HG02571 (cell line): Measurements from ENCODE around the gene CCDC61.

ENCODE experiments used
- ATAC-seq: cut with Tn5 transposase; IDR thresholded peaks from one replicate; pipeline ENCODE4 v1.9.1; 2021; ENCODE audit warnings: mild to moderate bottlenecking, moderate library complexity; ENCODE audit not compliant: unreplicated experiment

CCDC61 gene

DNA sequence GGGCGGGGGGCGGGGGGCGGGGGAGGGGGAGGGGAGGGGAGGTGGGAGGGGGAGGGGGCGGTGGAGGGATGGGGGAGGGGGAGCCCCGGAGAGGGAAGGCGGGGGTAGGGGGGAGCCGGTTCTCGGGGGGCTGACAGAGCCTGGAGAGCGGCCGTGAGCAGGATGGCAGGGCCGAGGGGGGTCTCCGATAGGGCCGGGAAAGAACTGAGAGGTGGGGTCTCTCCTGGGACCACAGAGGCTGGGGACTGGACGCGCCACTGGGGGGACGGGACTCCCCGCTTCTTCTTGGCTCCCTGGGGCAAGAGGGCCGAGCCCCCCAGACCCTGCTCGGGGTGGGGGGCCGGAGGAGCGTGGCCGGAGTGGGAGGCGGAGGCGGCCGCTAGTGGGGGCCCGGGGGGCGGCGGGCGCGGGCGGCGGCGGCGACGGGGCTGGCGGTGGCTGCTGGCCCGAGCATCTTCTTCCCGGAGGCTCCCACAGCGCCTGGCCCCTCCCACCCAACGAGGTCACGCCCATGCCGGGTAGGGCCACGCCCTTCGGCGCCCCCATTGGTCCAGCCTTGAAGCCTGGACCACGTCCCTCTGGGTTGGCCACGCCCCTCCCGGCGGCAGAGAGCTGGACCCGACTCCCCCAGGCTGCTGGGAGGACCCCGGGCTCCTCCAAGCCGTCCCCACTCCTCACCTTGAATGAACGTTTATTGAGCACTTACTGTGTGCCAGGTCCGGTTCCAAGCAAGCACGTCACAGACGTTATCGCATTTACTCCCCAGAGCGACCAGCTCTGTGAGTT is 21.5 kb upstream of the CCDC61 start, which contains the start of gene NOVA2:
NOVA2 (minus strand) TSS at position 313 of the 786 bp plus-strand sequence. CDS start 514 bp downstream, outside the sequence.
- no peak for ATAC-seq

DNA sequence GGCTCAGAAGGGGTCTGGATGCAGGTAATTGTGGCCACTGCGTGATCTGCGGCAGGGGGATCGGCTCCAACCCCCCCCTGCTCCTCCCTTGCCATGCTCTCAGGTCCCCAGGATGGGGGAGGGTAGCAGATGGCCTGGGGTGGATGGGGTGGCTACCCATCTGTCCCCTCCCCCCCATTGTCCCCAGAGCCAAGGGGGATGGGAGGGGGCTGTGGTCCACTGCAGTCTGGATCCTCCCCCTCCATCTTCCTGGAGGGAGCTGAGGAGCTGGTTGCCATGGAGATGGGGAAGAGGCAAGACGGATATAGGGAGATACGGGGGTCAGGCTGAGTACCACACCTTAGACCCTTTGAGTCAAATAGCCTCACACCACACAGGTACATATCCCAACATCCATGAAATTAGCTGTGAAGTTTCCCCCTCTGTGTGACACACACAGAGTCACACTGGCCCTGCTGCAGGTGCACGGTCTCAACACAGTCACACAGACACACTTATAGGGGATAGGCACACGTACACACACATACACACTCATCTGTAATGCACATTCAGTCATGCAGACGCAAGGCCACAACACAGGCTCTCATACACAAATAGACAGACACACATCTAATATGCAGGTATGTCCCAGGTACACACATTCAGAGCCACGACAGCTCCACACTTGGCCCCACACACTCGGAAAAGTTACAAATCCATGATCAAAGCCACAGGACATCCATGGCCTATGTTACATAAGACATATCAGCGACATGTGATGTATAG is 19.8 kb upstream of the CCDC61 start:
- no peak for ATAC-seq

DNA sequence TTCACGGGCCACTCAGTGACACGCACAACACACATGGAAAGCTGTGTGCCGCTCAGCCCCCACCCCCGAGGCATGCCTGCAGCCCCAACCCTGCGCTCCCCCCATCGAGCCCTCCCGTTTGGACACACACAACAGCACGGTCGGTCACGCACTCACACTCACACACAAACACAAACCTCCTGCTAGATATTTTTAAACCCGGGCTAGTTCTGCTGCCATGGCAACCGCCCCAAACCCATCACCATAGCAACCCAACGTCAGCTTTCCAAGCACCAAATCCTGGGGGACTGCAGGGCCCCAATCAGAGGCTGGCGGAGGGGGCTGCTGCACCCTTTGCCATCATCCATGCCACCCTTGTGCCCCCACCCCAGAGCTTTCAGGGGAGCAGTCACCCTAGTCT is 19.1 kb upstream of the CCDC61 start:
- no peak for ATAC-seq

DNA sequence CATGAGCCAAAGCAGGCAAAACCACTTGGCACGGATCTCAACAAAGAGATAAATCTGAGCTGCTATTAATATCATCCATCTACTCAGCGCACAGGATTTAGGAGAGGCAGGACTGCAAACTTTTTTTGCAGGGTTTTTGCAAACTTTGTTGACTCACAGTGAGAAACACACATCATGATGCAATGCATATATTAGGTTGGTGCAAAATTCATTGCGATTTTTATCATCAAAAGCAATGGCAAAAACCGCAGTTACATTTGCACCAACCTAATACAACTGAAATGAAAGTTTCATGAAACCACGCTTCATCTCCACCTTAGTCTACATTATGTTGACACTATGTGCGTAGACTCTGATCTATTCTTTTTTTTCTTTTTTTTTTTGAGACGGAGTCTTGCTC is 17.1 kb upstream of the CCDC61 start:
- ATAC-seq: no peak

- ATAC-seq: no peak
These were observed 13.9 kb upstream of the CCDC61 start for GRCh38 chr19:45981350-45981749.

DNA sequence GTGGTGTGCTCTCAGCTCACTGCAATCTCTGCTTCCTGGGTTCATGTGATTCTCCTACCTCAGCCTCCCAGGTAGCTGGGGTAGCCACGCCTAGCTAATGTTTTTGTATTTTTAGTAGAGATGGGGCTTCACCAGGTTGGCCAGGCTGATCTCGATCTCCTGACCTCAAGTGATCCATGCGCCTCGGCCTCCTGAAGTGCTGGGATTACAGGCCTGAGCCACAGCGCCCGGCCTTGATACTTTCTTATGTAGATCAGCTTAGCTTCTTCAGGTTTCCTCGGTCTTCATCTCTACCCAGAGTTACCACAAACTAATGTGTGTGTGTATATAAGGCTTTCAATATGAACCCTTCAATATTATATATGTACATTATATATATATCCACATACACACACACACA is 9.9 kb upstream of the CCDC61 start:
- no peak for ATAC-seq

DNA sequence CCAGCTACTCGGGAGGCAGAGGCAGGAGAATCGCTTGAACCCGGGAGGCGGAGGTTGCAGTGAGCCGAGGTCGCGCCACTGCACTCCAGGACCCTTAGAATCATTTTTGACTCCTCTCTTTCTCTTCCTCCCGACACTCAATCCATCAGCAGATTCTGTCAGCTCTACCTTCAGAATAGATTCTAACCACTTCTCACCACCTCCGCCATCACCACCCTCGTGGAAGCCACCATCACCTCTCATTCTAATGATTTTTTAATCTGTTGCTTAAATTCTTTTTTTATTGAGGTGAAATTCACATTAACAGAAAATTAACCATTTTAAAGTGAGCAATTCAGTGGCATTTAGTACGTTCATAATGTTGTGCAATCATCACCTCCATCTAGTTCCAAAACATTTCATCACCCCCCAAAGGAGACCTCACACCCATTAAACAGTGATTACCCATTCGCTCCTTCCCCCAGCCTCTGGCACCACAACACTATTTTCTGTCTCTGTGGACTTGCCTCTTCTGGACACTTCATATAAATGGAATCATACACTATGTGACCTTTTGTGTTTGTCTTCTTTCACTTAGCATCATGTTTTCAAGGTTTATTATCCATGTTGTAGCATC is 5.0 kb upstream of the CCDC61 start:
- ATAC-seq: no peak

- peak; percentile 1 for ATAC-seq
These were observed 740 bp upstream of the CCDC61 start for GRCh38 chr19:45994456-45994997.

- ATAC-seq: no peak
These were observed 583 bp downstream of the CCDC61 start for GRCh38 chr19:45995715-45996385.

GRCh38 chr19:45996933-45997332 is 1.7 kb downstream of the CCDC61 start:
- ATAC-seq: no peak

GRCh38 chr19:45998834-45999233 is 3.6 kb downstream of the CCDC61 start:
- no peak for ATAC-seq

DNA sequence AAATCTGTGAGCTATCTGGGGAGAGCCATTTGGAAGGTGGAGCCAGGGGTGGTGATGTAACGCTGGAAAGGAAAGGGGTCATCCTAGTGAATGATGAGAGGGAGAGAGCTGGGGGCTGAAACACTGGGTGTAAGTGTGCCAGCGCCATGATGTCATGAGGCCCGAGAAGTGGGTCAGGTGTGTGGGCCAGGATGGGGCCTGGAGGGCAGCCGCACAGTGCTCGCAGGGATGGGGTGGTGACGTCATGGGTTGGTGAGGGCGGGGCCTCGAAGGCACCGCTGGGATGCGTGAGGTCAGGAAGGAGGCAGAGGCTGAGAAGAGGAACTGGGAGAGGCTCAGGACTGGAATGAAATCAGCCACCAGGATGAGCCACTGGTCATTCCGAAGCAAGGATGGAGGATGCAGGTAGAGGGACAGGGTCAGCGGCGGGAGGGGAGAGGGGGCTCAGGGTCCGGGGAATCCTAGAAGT is 4.4 kb downstream of the CCDC61 start:
- ATAC-seq: no peak

DNA sequence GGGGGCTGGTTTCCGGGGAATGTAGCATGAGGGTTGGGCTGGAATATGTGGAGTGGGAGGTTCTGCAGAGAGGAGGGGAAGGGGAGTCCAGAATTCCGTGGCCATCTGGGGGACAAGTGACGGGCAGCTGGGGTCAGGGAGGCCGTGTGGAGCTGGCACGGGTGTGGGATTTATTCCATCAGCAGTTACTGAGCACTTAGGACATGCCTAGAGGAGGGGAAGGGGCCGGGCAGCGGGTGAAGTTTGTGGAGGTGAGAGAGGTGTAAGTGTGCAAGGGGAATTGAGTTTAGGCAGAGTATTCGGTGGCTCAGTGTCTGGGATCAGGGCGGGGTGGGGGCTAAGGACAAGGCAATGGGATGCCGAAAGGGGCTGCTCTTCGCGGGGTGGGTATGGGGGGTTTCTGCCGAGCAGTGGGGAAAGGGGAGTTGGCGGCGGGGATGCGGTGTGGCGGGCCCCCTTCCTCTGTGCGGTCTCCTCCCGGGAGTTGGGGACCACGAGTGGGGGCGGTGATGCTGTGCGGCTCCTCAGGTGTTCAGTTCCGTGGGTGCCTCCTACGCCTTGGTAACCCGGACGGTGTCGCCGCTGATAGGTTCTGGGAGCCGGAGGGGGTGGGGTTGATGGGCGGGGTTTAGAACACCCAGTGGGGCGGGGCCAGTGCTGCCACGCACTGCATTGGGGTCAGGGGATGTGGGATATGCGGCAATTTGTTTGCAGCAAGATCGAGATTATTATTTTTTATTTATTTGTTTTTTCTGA is 5.4 kb downstream of the CCDC61 start:
- no peak for ATAC-seq

DNA sequence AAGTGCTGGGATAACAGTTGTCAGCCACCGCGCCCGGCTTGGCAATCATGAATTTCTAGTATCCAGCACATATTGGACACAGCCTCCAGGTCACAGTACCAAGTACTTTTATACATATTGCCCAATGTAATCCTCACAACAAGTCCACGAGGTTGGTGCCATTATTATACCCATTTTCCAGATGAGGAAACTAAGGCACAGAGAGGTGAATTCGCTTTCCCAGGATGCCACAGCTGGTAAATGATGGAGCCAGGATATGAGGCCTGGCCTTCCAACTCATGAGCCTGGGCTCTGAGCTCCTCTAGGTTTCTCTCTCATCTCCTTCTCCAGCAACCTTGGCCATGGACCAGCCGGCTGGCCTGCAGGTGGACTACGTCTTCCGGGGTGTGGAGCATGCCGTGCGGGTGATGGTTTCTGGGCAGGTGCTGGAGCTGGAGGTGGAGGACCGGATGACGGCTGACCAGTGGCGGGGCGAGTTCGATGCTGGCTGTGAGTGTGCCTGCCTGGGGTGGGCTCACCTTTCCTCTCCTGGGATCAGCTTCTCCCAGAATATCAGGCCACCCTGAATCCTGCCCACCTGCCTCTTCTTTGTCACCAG is 7.5 kb downstream of the CCDC61 start:
- no peak for ATAC-seq

- ATAC-seq: no peak
These were observed 11.1 kb downstream of the CCDC61 start for GRCh38 chr19:46006411-46006810.

- no peak for ATAC-seq
These were observed 14.6 kb downstream of the CCDC61 start for GRCh38 chr19:46009530-46010510.

DNA sequence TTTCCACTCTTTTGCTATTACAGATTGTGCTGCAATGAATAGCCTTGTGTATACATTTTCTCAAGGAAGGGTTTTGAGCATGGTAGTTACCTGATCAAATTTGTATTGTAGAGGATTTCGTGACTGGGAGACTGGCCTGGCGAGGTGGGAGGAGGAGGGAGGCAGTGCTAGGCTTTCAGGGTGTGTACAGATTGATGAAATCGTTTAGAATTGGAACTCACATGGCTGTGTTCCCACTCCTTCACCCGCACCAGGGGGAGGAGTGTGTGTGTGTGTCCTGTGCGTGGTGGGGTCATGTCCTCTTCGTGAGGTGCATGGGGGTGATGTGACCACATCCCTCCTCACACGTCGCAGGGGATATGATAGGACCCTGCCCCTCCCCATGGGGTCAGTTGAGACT is 19.3 kb downstream of the CCDC61 start:
- no peak for ATAC-seq

GRCh38 chr19:46014941-46015686 is 19.8 kb downstream of the CCDC61 start:
- no peak for ATAC-seq
